Stimulated activated naive CD8-positive, alpha-beta T cell treated with anti-CD3 and anti-CD28 coated beads, Interleukin-15, Interleukin-2, amounts not matched to agents 100 ng/mL and 50 ng/mL, for 24 hours (primary cell): ENCODE measurements around the gene NCEH1.
A peak's percentile ranks its signal among the peaks of the same experiment; 100 is the strongest.
"Not testable (repeated sequence)": the region's sequence is repeated elsewhere in the genome, so short reads cannot be mapped to it uniquely, and the experiment has no call there.

Experiments
- H3K27ac Mint-ChIP-seq: one replicate; pipeline ENCODE4 v1.8.0; 2021; ENCODE audit warnings: mild to moderate bottlenecking, mixed read lengths
- H3K27me3 Mint-ChIP-seq: one replicate; pipeline ENCODE4 v1.8.0; 2021; ENCODE audit warnings: mixed read lengths
- H3K36me3 Mint-ChIP-seq: one replicate; pipeline ENCODE4 v1.8.0; 2021; ENCODE audit warnings: low read depth, mixed read lengths
- H3K4me1 Mint-ChIP-seq: one replicate; pipeline ENCODE4 v1.8.0; 2021; ENCODE audit warnings: low read depth, mixed read lengths
- H3K4me3 Mint-ChIP-seq: one replicate; pipeline ENCODE4 v1.8.0; 2021; ENCODE audit warnings: mild to moderate bottlenecking, mixed read lengths
- H3K9me3 Mint-ChIP-seq: one replicate; pipeline ENCODE4 v1.8.0; 2021; ENCODE audit warnings: mixed read lengths

The NCEH1 gene

GRCh38 chr3:172717493-172718088 lies 6.7 kb upstream of the NCEH1 start:
- no peak overlapping the region for H3K4me3 Mint-ChIP-seq
- no peak overlapping the region for H3K27ac Mint-ChIP-seq
- H3K9me3 Mint-ChIP-seq, result no peaks in the 10 kb centered on the region
- no peaks in the 10 kb centered on the region for H3K4me1 Mint-ChIP-seq
- no peaks in the 10 kb centered on the region for H3K27me3 Mint-ChIP-seq
- no peaks in the 10 kb centered on the region for H3K36me3 Mint-ChIP-seq

- H3K4me3 Mint-ChIP-seq, result no peak overlapping the region
- no peaks in the 10 kb centered on the region for H3K36me3 Mint-ChIP-seq
- peaks cover under 1% of the 10 kb centered on the region for H3K4me1 Mint-ChIP-seq
- H3K27me3 Mint-ChIP-seq, result no peaks in the 10 kb centered on the region
- no peaks in the 10 kb centered on the region for H3K9me3 Mint-ChIP-seq
- no peak overlapping the region for H3K27ac Mint-ChIP-seq
Observed at GRCh38 chr3:172716476-172716875, 5.6 kb upstream of the NCEH1 start.

GRCh38 chr3:172713316-172713715 lies 2.4 kb upstream of the NCEH1 start:
- Mint-ChIP-seq H3K9me3 (no peaks in the 10 kb centered on the region), H3K27me3 (no peaks in the 10 kb centered on the region), H3K4me1 (peaks cover 21% of the 10 kb centered on the region), H3K4me3 (no peak overlapping the region), H3K27ac (no peak overlapping the region), H3K36me3 (no peaks in the 10 kb centered on the region)

- Mint-ChIP-seq H3K4me1 (peaks cover 21% of the 10 kb centered on the region), H3K27me3 (no peaks in the 10 kb centered on the region), H3K36me3 (no peaks in the 10 kb centered on the region), H3K4me3 (peak overlapping the region; percentile 90), H3K27ac (peak overlapping the region; percentile 80), H3K9me3 (no peaks in the 10 kb centered on the region)
Observed at GRCh38 chr3:172711454-172711795, 558 bp upstream of the NCEH1 start.

GRCh38 chr3:172709774-172710663 lies 848 bp downstream of the NCEH1 start:
- Mint-ChIP-seq H3K4me1 (peaks cover 21% of the 10 kb centered on the region), H3K36me3 (no peaks in the 10 kb centered on the region), H3K27me3 (no peaks in the 10 kb centered on the region), H3K9me3 (no peaks in the 10 kb centered on the region), H3K27ac (peak overlapping the region; percentile 80), H3K4me3 (peak overlapping the region; percentile 90)

GRCh38 chr3:172708921-172709773 lies 1.7 kb downstream of the NCEH1 start:
- Mint-ChIP-seq H3K4me3 (peak overlapping the region; percentile 90), H3K36me3 (no peaks in the 10 kb centered on the region), H3K27me3 (no peaks in the 10 kb centered on the region), H3K27ac (no peak overlapping the region), H3K4me1 (peaks cover 21% of the 10 kb centered on the region), H3K9me3 (no peaks in the 10 kb centered on the region)

GRCh38 chr3:172707967-172708366 lies 2.9 kb downstream of the NCEH1 start:
- Mint-ChIP-seq H3K27me3 (no peaks in the 10 kb centered on the region), H3K4me3 (no peak overlapping the region), H3K36me3 (no peaks in the 10 kb centered on the region), H3K4me1 (peaks cover 21% of the 10 kb centered on the region), H3K27ac (no peak overlapping the region), H3K9me3 (no peaks in the 10 kb centered on the region)

- no peak overlapping the region for H3K4me3 Mint-ChIP-seq
Observed at GRCh38 chr3:172707030-172707429, 3.8 kb downstream of the NCEH1 start.

GRCh38 chr3:172705170-172705569 lies 5.7 kb downstream of the NCEH1 start:
- no peaks in the 10 kb centered on the region for H3K36me3 Mint-ChIP-seq
- no peak overlapping the region for H3K27ac Mint-ChIP-seq
- no peak overlapping the region for H3K4me3 Mint-ChIP-seq
- no peaks in the 10 kb centered on the region for H3K9me3 Mint-ChIP-seq
- peaks cover 16% of the 10 kb centered on the region for H3K4me1 Mint-ChIP-seq
- no peaks in the 10 kb centered on the region for H3K27me3 Mint-ChIP-seq

More at GRCh38 chr3:172707030-172707429, 3.8 kb downstream of the NCEH1 start:
- H3K4me1 Mint-ChIP-seq, result peaks cover 21% of the 10 kb centered on the region
- no peaks in the 10 kb centered on the region for H3K36me3 Mint-ChIP-seq
- no peaks in the 10 kb centered on the region for H3K27me3 Mint-ChIP-seq
- no peaks in the 10 kb centered on the region for H3K9me3 Mint-ChIP-seq
- no peak overlapping the region for H3K27ac Mint-ChIP-seq

- Mint-ChIP-seq H3K4me3 (no peak overlapping the region), H3K9me3 (no peaks in the 10 kb centered on the region), H3K36me3 (no peaks in the 10 kb centered on the region), H3K27me3 (no peaks in the 10 kb centered on the region), H3K27ac (no peak overlapping the region), H3K4me1 (peaks cover 4% of the 10 kb centered on the region)
Observed at GRCh38 chr3:172704001-172704400, 6.9 kb downstream of the NCEH1 start.

GRCh38 chr3:172702731-172703130 lies 8.1 kb downstream of the NCEH1 start:
- not testable (repeated sequence) for H3K4me3 Mint-ChIP-seq, H3K27me3 Mint-ChIP-seq, H3K9me3 Mint-ChIP-seq, H3K36me3 Mint-ChIP-seq, H3K27ac Mint-ChIP-seq, H3K4me1 Mint-ChIP-seq

- H3K27me3 Mint-ChIP-seq, result no peaks in the 10 kb centered on the region
- no peaks in the 10 kb centered on the region for H3K36me3 Mint-ChIP-seq
- no peaks in the 10 kb centered on the region for H3K9me3 Mint-ChIP-seq
- no peak overlapping the region for H3K4me3 Mint-ChIP-seq
- H3K27ac Mint-ChIP-seq, result no peak overlapping the region
- H3K4me1 Mint-ChIP-seq, result no peaks in the 10 kb centered on the region
Observed at GRCh38 chr3:172702256-172702655, 8.6 kb downstream of the NCEH1 start.

- H3K4me1 Mint-ChIP-seq, result no peaks in the 10 kb centered on the region
- H3K9me3 Mint-ChIP-seq, result no peaks in the 10 kb centered on the region
- H3K36me3 Mint-ChIP-seq, result no peaks in the 10 kb centered on the region
- no peak overlapping the region for H3K4me3 Mint-ChIP-seq
- H3K27ac Mint-ChIP-seq, result no peak overlapping the region
- no peaks in the 10 kb centered on the region for H3K27me3 Mint-ChIP-seq
Observed at GRCh38 chr3:172701751-172702150, 9.1 kb downstream of the NCEH1 start.

GRCh38 chr3:172700936-172701455 lies 9.9 kb downstream of the NCEH1 start:
- Mint-ChIP-seq H3K4me3 (no peak overlapping the region), H3K4me1 (no peaks in the 10 kb centered on the region), H3K27ac (no peak overlapping the region), H3K9me3 (no peaks in the 10 kb centered on the region), H3K36me3 (no peaks in the 10 kb centered on the region), H3K27me3 (no peaks in the 10 kb centered on the region)

- H3K9me3 Mint-ChIP-seq, result no peaks in the 10 kb centered on the region
- no peaks in the 10 kb centered on the region for H3K36me3 Mint-ChIP-seq
- no peak overlapping the region for H3K4me3 Mint-ChIP-seq
- no peaks in the 10 kb centered on the region for H3K27me3 Mint-ChIP-seq
- H3K4me1 Mint-ChIP-seq, result no peaks in the 10 kb centered on the region
- H3K27ac Mint-ChIP-seq, result no peak overlapping the region
Observed at GRCh38 chr3:172700256-172700655, 10.6 kb downstream of the NCEH1 start.
